B cell (primary cell): ENCODE data around the gene BRI3BP. TPM values are rescaled to one million over a fixed set of nuclear protein-coding genes. Genes with fewer than 3 reads are reported as not detected.

Source experiments
- ATAC-seq: fragments of 200-7000 bp; cut with Tn5 transposase; one replicate; pipeline ENCODE4 v1.10.0; 2021; ENCODE audit warnings: low read depth, mild to moderate bottlenecking, moderate number of reproducible peaks, moderate library complexity
- CTCF ChIA-PET: fragments of 350-600 bp; sonication (Branson Sonifier 250); formaldehyde crosslinking; loops from one replicate; lab custom pipeline; 2021; ENCODE audit warnings: antibody characterized with exemption, inconsistent platforms; lab: Charles Lee
- POLR2A ChIA-PET: fragments of 350-600 bp; sonication (Branson Sonifier 250); formaldehyde crosslinking; loops from one replicate; lab custom pipeline; 2021; ENCODE audit warnings: antibody characterized with exemption; lab: Charles Lee
- DNase-seq: peaks from one replicate; pipeline ENCODE4 v3.0.0; 2013
- H2AFZ ChIP-seq: 2 replicates; pipeline ENCODE4 v1.6.1; 2012; ENCODE audit warnings: mild to moderate bottlenecking, low read depth, low read length; ENCODE audit not compliant: insufficient read depth, poor library complexity, severe bottlenecking
- H3K27ac ChIP-seq, 2 donors: 1 replicate in 1 of 2; 2 replicates in 1 of 2; pipeline ENCODE4 v1.5.1; 2012 to 2013; ENCODE audit warnings: low read length in 2 of 2, mild to moderate bottlenecking in 2 of 2, moderate library complexity in 1 of 2
- H3K27me3 ChIP-seq, 4 experiments: fragments of 200-600 bp in 1 of 4; sonication (generic) in 1 of 4; replicated peaks in 1 of 4; 1 replicate in 2 of 4; 2 replicates in 2 of 4; pipeline versions ENCODE4 v1.6.1 to v1.7.0; 2013 to 2016; ENCODE audit warnings: low read length in 3 of 4, mild to moderate bottlenecking in 2 of 4, mixed read lengths in 1 of 4, moderate library complexity in 1 of 4; ENCODE audit not compliant: insufficient read depth in 4 of 4, control insufficient read depth in 3 of 4; ENCODE audit errors: control extremely low read depth in 1 of 4
- H3K36me3 ChIP-seq, 2 experiments: replicated peaks in 1 of 2; 1 replicate in 1 of 2; 2 replicates in 1 of 2; pipeline versions ENCODE4 v1.6.1 to v1.7.1; 2013; ENCODE audit warnings: low read length in 1 of 2; ENCODE audit not compliant: insufficient read depth in 2 of 2, control insufficient read depth in 1 of 2; ENCODE audit errors: control extremely low read depth in 1 of 2, extremely low read depth in 1 of 2
- H3K4me1 ChIP-seq, 2 donors: fragments of 200-600 bp in 1 of 2; sonication (generic) in 1 of 2; 1 replicate in 1 of 2; 2 replicates in 1 of 2; pipeline versions ENCODE4 v1.5.1 to v1.6.1; 2013 to 2017; ENCODE audit warnings: low read length in 2 of 2; ENCODE audit not compliant: control insufficient read depth in 2 of 2, insufficient read depth in 2 of 2
- H3K4me2 ChIP-seq: replicated peaks from 2 replicates; pipeline ENCODE3; 2012; ENCODE audit warnings: mild to moderate bottlenecking, low read depth, low read length; ENCODE audit not compliant: poor library complexity, severe bottlenecking
- H3K4me3 ChIP-seq, 5 experiments: fragments of 200-600 bp in 1 of 5; sonication (generic) in 1 of 5; 1 replicate in 3 of 5; 2 replicates in 2 of 5; pipeline versions ENCODE4 v1.5.1 to v1.7.0; 2011 to 2016; ENCODE audit warnings: low read length in 4 of 5, mild to moderate bottlenecking in 4 of 5, low read depth in 2 of 5, control low read depth in 1 of 5, moderate library complexity in 1 of 5; ENCODE audit not compliant: insufficient read depth in 1 of 5; ENCODE audit errors: control extremely low read depth in 1 of 5, extremely low read depth in 1 of 5
- H3K79me2 ChIP-seq: fragments of 200-600 bp; sonication (generic); one replicate; pipeline ENCODE4 v1.6.0; 2016; ENCODE audit warnings: low read length; ENCODE audit not compliant: control insufficient read depth, insufficient read depth
- H3K9ac ChIP-seq: fragments of 200-600 bp; sonication (generic); 2 replicates; pipeline ENCODE4 v1.6.1; 2017; ENCODE audit warnings: mild to moderate bottlenecking, low read length, moderate library complexity
- H3K9me3 ChIP-seq, 3 donors: one replicate each; pipeline versions ENCODE4 v1.6.1 to v1.7.1; 2013; ENCODE audit warnings: low read length in 2 of 3; ENCODE audit not compliant: control insufficient read depth in 2 of 3, insufficient read depth in 1 of 3; ENCODE audit errors: control extremely low read depth in 1 of 3
- H4K20me1 ChIP-seq: 2 replicates; pipeline ENCODE4 v1.6.0; 2012; ENCODE audit warnings: mild to moderate bottlenecking, low read length; ENCODE audit not compliant: insufficient read depth, control insufficient read depth, poor library complexity, severe bottlenecking
- H3K27ac Mint-ChIP-seq: one replicate; pipeline ENCODE4 v1.8.0; 2021; ENCODE audit warnings: mixed read lengths
- H3K27me3 Mint-ChIP-seq: one replicate; pipeline ENCODE4 v1.8.0; 2021; ENCODE audit warnings: mixed read lengths
- H3K4me1 Mint-ChIP-seq: one replicate; pipeline ENCODE4 v1.8.0; 2021; ENCODE audit warnings: mixed read lengths
- H3K4me3 Mint-ChIP-seq: one replicate; pipeline ENCODE4 v1.8.0; 2021; ENCODE audit warnings: mixed read lengths
- H3K9me3 Mint-ChIP-seq: one replicate; pipeline ENCODE4 v1.8.0; 2022; ENCODE audit warnings: mixed read lengths; ENCODE audit not compliant: insufficient read depth
- CTCF ChIP-seq: fragments of 200-600 bp; IDR thresholded peaks from one replicate; pipeline ENCODE4 v1.8.0; 2022; ENCODE audit warnings: antibody characterized with exemption, mild to moderate bottlenecking
- EZH2 ChIP-seq: IDR thresholded peaks from 2 replicates; pipeline ENCODE4 v1.6.1; 2012; ENCODE audit warnings: borderline replicate concordance, low read depth, mild to moderate bottlenecking, moderate library complexity, low read length; ENCODE audit not compliant: insufficient read depth, poor library complexity, severe bottlenecking
- WGBS: methylation state at CpG from one replicate; pipeline ENCODE4 v1.1.5; 2013; ENCODE audit warnings: missing lambda C conversion rate; ENCODE audit not compliant: insufficient coverage; 5-methylcytosine and 5-hydroxymethylcytosine counted together
- intact Hi-C: fragments of 100-400 bp; cut with micrococcal nuclease; formaldehyde crosslinking; loops from one replicate; pipeline ENCODE4 v1.10.0; 2022
- polyA plus RNA-seq: library from polyadenylated mRNA; depleted of rRNA; stranded (reverse); fragments of >200 nt; gene quantifications from 2 replicates; pipeline ENCODE4 v1.2.3, GENCODE V29; 2012
- total RNA-seq, 2 donors: library from RNA; stranded (reverse); fragments of 120-200 nt in 1 of 2; gene quantifications; 1 replicate in 1 of 2; 2 replicates in 1 of 2; pipeline versions ENCODE4 v1.2.3 to v1.2.4, GENCODE V29; 2013 to 2022

Gene BRI3BP
- total and polyA plus RNA-seq, 2 donors (not counting 1 experiment from before 2014, with no cell fraction given) = 5.2 to 14.3 TPM

DNA sequence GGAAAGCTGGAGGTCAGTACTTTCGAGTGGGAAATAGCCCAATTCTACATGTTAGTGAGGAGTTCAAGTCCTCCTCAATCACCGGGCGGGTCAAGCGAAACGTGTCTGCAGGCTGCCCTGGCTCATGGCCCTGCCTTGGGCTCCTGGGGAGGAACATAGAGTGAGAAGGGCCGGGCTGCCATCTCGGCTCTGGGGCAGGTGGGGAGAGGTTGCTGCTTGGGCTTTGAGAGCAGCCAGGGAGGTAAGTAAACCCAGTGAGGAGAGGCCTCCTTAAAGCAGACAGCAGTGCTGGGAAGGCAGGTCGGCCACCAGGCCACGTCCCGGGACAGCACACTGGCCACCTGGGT lies 47.0 kb upstream of the BRI3BP start:
- peaks cover 0 to 41% of the 10 kb centered on the region in 2 experiments for H3K36me3 ChIP-seq
- no peaks in the 10 kb centered on the region for H3K4me1 Mint-ChIP-seq
- no peak overlapping the region for H3K4me3 Mint-ChIP-seq
- H3K4me3 ChIP-seq = no peak overlapping the region
- H3K79me2 ChIP-seq = no peaks in the 10 kb centered on the region
- TF ChIP-seq CTCF (no peak), EZH2 (no peak)
- H3K27ac Mint-ChIP-seq = no peak overlapping the region
- DNase-seq (no peak), ATAC-seq (no peak)
- H3K9me3 Mint-ChIP-seq = no peaks in the 10 kb centered on the region
- POLR2A ChIA-PET = no interaction called here
- no peaks in the 10 kb centered on the region for H3K9me3 ChIP-seq
- 97% methylated on average over 10 of the region's 10 CpGs for whole genome bisulfite sequencing
- H3K9ac ChIP-seq = no peak overlapping the region
- no peaks in the 10 kb centered on the region for H4K20me1 ChIP-seq
- intact Hi-C loops = no loop called here
- no peaks in the 10 kb centered on the region for H3K27me3 ChIP-seq
- no peaks in the 10 kb centered on the region for H3K27me3 Mint-ChIP-seq
- no peak overlapping the region for H2AFZ ChIP-seq
- H3K4me1 ChIP-seq = no peaks in the 10 kb centered on the region
- CTCF ChIA-PET = interaction anchor here (0.6 to 2.6 kb wide), 2 partner anchors 38 to 40 kb away, joined by 3 to 15 read pairs; no protein-coding TSS in a partner anchor
- H3K27ac ChIP-seq = no peak overlapping the region
- no peak overlapping the region for H3K4me2 ChIP-seq

DNA sequence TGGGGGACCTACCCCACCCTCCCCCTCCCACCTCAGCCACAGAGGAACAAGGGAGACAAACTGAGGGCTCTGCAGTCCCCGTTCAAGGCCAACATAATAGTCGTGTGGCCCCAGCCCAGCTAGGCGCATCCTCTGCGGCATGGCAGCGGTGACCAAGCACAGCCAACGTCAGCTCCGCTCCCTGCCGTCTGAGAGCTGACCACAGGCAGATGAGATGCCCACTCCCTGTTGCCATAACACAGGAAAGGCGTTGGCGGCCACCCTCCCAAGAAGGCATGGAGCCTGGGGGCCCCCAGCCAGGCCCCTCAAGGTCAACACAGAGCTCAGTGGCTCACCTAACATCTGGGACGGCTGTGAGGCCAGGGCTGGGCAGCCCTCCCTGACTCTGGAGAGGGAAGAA lies 46.4 kb upstream of the BRI3BP start:
- no peaks in the 10 kb centered on the region for H3K4me1 ChIP-seq
- Mint-ChIP-seq H3K4me1 (no peaks in the 10 kb centered on the region), H3K27me3 (no peaks in the 10 kb centered on the region), H3K9me3 (no peaks in the 10 kb centered on the region), H3K27ac (no peak overlapping the region), H3K4me3 (no peak overlapping the region)
- no peak for DNase-seq
- H3K27ac ChIP-seq = no peak overlapping the region
- CTCF ChIA-PET = no interaction called here
- ATAC-seq = no peak
- no peak overlapping the region for H2AFZ ChIP-seq
- no peak overlapping the region for H3K9ac ChIP-seq
- H4K20me1 ChIP-seq = no peaks in the 10 kb centered on the region
- no peak overlapping the region for H3K4me3 ChIP-seq
- H3K36me3 ChIP-seq = peaks cover 0 to 41% of the 10 kb centered on the region in 2 experiments
- TF ChIP-seq EZH2 = no peak
- no peak for TF ChIP-seq CTCF
- intact Hi-C loops = no loop called here
- 98% methylated on average over 11 of the region's 11 CpGs for WGBS
- H3K79me2 ChIP-seq = no peaks in the 10 kb centered on the region
- H3K4me2 ChIP-seq = no peak overlapping the region
- POLR2A ChIA-PET = no interaction called here
- H3K27me3 ChIP-seq = no peaks in the 10 kb centered on the region
- no peaks in the 10 kb centered on the region for H3K9me3 ChIP-seq
